Measurements from ENCODE around the gene CRKL.
"Not testable (repeated sequence)": the region's sequence is repeated elsewhere in the genome, so short reads cannot be mapped to it uniquely, and the experiment has no call there.

CRKL gene

DNA sequence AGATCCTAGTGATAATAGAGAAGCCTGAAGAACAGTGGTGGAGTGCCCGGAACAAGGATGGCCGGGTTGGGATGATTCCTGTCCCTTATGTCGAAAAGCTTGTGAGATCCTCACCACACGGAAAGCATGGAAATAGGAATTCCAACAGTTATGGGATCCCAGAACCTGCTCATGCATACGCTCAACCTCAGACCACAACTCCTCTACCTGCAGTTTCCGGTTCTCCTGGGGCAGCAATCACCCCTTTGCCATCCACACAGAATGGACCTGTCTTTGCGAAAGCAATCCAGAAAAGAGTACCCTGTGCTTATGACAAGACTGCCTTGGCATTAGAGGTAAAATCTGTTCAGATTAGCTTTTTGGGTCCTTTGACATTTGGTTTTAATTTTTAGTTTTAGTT is 16.7 kb downstream of the CRKL start:
- DNase-seq (no peak), ATAC-seq (replicated peaks) (no peak)
- H3K27me3 Mint-ChIP-seq = no peaks in the 10 kb centered on the region
- H3K4me1 Mint-ChIP-seq (ENCODE audit: low read depth in 2 of 2) = peaks cover 46 to 74% of the 10 kb centered on the region in 2 donors
- peak overlapping the region in 1 of 2 donors; percentile 74 for H3K27ac Mint-ChIP-seq
- H3K4me3 Mint-ChIP-seq = no peak overlapping the region
- no peaks in the 10 kb centered on the region for H3K9me3 Mint-ChIP-seq
- peaks cover 42% of the 10 kb centered on the region for H3K36me3 Mint-ChIP-seq (ENCODE audit: insufficient read depth)

DNA sequence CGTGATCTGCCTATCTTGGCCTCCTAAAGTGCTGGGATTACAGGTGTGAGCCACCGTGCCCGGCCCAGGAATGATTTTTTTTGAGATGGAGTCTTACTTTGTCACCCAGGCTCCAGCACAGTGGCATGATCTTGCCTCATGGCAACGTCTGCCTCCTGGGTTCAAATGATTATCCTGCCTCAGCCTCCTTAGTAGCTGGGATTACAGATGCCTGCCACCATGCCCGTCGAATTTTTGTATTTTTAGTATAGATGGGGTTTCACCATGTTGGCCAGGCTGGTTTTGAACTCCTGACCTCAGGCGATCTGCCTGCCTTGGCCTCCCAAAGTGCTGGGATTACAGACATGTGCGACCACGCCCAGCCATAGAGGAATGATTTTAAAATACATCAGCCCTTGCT is 17.8 kb downstream of the CRKL start:
- H3K27me3 Mint-ChIP-seq; H3K9me3 Mint-ChIP-seq; DNase-seq; H3K27ac Mint-ChIP-seq; ATAC-seq (replicated peaks): not testable (repeated sequence)
- Mint-ChIP-seq H3K36me3 (ENCODE audit: insufficient read depth) (peaks cover 53% of the 10 kb centered on the region), H3K4me1 (ENCODE audit: low read depth in 2 of 2) (peaks cover 46 to 72% of the 10 kb centered on the region in 2 donors), H3K4me3 (peak overlapping the region in 1 of 2 donors; percentile 22)

DNA sequence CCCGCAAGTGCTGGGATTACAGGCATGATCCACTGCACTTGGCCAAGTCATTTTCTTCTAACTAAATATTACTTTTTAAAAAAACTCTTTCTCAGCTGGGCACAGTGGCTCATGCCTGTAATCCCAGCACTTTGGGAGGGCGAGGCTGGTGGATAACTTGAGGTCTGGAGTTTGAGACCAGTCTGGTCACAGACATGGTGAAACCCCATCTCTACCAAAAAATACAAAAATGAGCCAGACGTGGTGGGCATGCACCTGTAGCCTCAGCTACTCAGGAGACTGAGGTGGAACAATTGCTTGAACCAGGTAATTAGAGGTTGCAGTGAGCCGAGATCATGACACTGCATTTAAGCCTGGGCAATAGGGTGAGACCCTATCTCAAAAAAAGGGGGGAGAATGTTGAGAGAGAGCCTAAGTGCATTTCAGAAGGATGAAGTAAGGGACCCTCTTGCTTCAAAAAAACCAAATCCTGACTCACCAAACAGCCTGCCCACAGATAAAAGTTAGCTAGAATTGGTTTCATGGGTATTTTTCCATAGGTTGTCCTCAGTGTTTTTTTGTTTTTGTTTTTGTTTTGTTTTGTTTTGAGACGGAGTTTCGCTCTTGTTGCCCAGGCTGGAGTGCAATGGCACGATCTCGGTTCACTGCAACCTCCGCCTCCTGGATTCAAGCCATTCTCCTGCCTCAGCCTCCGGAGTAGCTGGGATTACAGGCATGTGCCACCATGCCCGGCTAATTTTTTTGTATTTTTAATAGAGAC is 18.8 kb downstream of the CRKL start:
- H3K9me3 Mint-ChIP-seq; ATAC-seq (replicated peaks); H3K27me3 Mint-ChIP-seq; DNase-seq: not testable (repeated sequence)
- peaks cover 50 to 79% of the 10 kb centered on the region in 2 donors for H3K4me1 Mint-ChIP-seq (ENCODE audit: low read depth in 2 of 2)
- H3K36me3 Mint-ChIP-seq (ENCODE audit: insufficient read depth) = peaks cover 56% of the 10 kb centered on the region
- H3K4me3 Mint-ChIP-seq = peak overlapping the region; percentile 69
- H3K27ac Mint-ChIP-seq = peak overlapping the region in 1 of 2 donors; percentile 27

DNA sequence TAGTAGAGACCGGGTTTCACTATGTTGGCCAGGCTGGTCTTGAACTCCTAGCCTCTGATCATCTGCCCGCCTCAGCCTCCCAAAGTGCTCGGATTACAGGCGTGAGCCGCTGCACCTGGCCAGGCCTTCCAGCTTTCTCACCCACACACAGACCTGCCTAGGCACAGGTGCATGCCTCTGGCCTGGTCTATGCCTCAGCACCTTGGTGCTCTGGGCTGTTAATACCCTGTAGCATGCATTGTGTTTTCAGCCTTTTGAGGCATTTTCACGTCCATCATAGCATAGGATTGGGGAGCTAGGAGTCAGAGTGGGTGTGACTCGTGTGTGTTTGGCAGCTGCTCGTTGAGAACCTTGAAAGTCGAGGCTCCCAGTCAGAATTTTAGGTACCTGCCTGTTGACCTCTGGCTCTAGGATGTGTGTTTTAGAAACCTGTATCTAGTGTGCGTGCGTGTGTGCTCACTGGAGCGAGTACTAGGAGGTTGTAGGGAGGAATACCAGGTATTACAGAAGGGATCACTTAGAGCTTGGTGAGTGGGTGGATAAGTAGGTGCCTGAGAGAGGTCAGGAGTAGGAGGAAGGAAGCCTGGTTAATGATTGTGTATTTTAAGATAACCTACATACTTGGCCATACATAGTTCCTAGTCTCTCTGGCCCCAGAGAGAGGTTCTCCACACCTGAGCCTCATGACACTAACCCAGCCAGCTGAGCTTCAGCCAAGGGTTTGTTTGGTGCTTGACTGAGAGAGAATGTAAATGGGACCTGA is 20.0 kb downstream of the CRKL start:
- Mint-ChIP-seq H3K27ac (peak overlapping the region; percentile 15 to 27), H3K27me3 (no peaks in the 10 kb centered on the region), H3K36me3 (ENCODE audit: insufficient read depth) (peaks cover 60% of the 10 kb centered on the region), H3K4me3 (peak overlapping the region; percentile 69), H3K9me3 (no peaks in the 10 kb centered on the region), H3K4me1 (ENCODE audit: low read depth in 2 of 2) (peaks cover 52 to 81% of the 10 kb centered on the region in 2 donors)
- DNase-seq (no peak), ATAC-seq (replicated peaks) (no peak)

DNA sequence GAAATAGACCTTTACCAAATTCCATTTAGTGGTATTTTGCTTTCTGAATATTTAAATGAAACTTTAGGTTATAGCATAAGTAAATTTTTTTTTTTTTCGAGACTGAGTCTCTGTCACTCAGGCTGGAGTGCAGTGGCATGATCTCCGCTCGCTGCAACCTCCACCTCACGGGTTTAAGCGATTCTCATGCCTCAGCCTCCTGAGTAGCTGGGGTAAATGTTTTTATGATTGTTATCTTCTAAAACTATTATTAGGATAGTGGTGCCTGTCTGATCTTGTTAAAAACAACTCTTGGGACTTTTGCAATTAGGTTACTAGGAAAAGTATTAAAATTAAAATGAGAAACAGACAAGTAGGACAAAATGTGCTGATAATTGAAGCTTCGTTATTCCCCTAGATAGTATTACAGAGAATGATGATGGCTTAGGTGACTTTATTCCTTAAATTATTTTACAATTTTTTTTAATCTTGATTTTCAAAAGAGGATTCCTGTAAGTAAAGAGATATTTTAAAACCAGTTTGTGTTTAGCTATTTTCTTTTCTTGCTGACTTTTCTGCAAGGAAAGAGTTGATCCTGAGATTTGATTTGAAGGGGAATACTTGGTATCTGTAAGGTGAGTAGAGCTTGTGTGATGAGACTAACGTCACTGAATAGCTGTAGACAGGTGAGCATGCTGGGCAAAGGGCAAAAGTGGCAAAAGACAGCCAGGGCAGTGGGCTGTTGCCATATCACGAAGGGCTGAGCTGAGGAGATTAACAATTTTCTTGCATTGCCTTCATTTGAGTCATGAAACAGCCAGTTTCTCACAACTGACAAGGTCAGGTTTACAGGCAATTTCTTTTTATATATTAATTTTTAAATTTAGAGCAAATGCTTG is 20.8 kb downstream of the CRKL start:
- Mint-ChIP-seq H3K4me3 (peak overlapping the region; percentile 69), H3K27me3 (no peaks in the 10 kb centered on the region), H3K4me1 (ENCODE audit: low read depth in 2 of 2) (peaks cover 48 to 81% of the 10 kb centered on the region in 2 donors), H3K27ac (peak overlapping the region; percentile 16 to 27), H3K36me3 (ENCODE audit: insufficient read depth) (peaks cover 56% of the 10 kb centered on the region), H3K9me3 (no peaks in the 10 kb centered on the region)
- ATAC-seq (replicated peaks) (no peak), DNase-seq (no peak)

DNA sequence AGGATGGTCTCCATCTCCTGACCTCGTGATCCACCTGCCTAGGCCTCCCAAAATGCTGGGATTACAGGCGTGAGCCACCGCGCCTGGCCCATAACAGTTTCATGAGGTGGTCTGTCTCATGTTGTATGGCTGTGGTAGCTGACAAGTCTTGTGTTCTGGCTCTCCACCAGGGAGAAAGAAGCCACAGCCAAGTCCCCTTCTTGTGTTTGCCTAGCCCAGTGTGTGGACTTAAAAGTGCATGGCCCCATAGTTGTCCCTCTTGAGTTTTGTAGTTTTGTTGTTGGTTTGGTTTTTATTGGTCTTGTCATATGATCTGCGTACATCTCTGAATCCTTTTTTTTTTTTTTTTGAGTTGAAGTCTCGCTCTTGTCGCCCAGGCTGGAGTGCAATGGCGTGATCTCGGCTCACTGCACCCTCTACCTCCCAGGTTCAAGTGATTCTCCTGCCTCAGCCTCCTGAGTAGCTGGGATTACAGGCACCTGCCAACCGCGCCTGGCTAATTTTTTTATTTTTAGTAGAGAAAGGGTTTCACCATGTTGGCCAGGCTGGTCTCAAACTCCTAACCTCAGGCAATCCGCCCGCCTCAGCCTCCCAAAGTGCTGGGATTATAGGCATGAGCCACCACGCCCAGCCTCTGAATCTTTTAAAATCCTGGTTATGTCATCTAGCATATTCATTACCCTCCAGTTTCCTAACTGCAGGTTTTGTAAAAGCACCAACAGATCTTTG is 22.4 kb downstream of the CRKL start:
- not testable (repeated sequence) for ATAC-seq (replicated peaks); H3K27me3 Mint-ChIP-seq; DNase-seq; H3K9me3 Mint-ChIP-seq
- Mint-ChIP-seq H3K4me1 (ENCODE audit: low read depth in 2 of 2) (peaks cover 52 to 79% of the 10 kb centered on the region in 2 donors), H3K4me3 (peak overlapping the region; percentile 34 to 59), H3K36me3 (ENCODE audit: insufficient read depth) (peaks cover 43% of the 10 kb centered on the region), H3K27ac (peak overlapping the region; percentile 5)

DNA sequence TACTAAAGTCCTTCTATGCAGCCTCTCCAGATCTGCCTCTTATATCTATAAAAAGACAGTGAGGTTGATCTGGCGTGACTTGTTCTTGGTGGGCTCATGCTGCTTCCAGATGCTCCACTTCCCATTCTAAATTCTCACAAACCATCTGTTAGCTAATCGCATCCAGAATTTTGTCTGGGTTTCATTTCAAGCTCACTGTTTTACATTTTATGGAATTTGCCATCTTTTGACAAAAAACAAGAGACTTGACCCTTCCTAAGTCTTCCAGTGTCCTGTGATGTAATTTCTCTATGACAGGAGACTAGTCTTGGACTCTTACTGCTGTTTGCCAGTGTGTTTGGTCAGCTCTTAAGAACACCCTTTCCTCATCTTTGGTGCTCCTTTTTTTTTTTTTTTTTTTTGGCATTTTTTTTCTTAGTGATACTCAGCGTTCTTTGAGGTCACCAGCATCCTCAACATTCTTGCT is 23.0 kb downstream of the CRKL start:
- ATAC-seq (replicated peaks) (no peak), DNase-seq (no peak)
- Mint-ChIP-seq H3K4me3 (peak overlapping the region; percentile 34 to 59), H3K4me1 (ENCODE audit: low read depth in 2 of 2) (peaks cover 51 to 78% of the 10 kb centered on the region in 2 donors), H3K36me3 (ENCODE audit: insufficient read depth) (peaks cover 42% of the 10 kb centered on the region), H3K27ac (peak overlapping the region; percentile 5), H3K9me3 (no peaks in the 10 kb centered on the region), H3K27me3 (no peaks in the 10 kb centered on the region)

DNA sequence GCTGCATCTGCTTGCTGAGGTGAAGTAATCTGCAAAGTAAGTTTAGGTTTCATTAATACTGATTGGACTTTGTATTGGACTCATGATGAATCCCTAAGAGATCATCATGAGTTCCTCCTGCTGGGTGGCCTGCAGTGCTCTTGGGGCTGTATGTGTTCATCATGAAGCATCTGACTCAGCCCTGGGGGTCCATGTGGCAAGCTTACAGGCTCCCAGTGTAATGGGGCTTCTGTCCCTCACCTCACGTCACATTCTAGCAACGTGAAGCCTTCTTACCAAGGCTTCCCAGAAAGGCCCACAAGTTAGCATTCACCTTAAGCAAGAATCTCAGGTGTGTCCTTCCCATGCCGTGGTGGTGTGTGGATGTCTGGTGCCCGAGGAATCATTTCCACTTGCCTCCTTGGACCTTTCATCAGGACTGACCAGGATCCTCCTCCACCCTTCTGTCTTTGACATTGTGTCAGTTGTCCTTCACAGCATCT is 23.7 kb downstream of the CRKL start:
- Mint-ChIP-seq H3K27me3 (no peaks in the 10 kb centered on the region), H3K4me3 (peak overlapping the region; percentile 34 to 55), H3K36me3 (ENCODE audit: insufficient read depth) (peaks cover 35% of the 10 kb centered on the region), H3K4me1 (ENCODE audit: low read depth in 2 of 2) (peaks cover 58 to 79% of the 10 kb centered on the region in 2 donors), H3K27ac (peak overlapping the region; percentile 5 to 80), H3K9me3 (no peaks in the 10 kb centered on the region)
- ATAC-seq (replicated peaks) (no peak), DNase-seq (no peak)

DNA sequence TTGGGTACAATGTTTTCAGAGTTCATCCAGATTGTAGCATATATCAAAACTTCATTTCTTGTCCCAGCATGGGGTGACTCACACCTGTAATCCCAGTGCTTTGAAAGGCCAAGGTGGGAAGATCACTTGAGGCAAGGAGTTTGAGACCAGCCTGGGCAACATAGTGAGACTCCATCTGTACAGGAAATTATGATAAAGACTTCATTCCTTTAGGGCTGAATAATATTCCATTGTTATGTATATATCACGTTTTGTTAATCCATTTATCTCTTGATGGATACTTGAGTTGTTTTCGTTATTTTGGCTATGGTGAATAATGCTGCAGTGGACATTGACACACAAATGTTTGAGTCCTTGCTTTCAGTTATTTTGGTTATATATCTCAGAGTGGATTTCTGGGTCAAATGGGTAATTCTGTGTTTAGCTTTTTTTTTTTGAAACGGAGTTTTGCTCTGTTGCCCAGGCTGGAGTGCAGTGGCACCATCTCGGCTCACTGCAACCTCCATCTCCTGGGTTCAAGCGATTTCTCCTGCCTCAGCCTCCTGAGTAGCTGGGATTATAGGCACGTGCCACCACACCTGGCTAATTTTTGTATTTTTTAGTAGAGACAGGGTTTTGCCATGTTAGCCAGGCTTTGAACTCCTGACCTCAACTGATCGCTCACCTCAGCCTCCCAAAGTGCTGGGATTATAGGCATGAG is 25.1 kb downstream of the CRKL start:
- Mint-ChIP-seq H3K36me3 (ENCODE audit: insufficient read depth) (peaks cover 23% of the 10 kb centered on the region), H3K4me1 (ENCODE audit: low read depth in 2 of 2) (peaks cover 59 to 75% of the 10 kb centered on the region in 2 donors), H3K4me3 (peak overlapping the region; percentile 31 to 49), H3K27ac (peak overlapping the region; percentile 71 to 80)
- not testable (repeated sequence) for H3K27me3 Mint-ChIP-seq; DNase-seq; H3K9me3 Mint-ChIP-seq; ATAC-seq (replicated peaks)

DNA sequence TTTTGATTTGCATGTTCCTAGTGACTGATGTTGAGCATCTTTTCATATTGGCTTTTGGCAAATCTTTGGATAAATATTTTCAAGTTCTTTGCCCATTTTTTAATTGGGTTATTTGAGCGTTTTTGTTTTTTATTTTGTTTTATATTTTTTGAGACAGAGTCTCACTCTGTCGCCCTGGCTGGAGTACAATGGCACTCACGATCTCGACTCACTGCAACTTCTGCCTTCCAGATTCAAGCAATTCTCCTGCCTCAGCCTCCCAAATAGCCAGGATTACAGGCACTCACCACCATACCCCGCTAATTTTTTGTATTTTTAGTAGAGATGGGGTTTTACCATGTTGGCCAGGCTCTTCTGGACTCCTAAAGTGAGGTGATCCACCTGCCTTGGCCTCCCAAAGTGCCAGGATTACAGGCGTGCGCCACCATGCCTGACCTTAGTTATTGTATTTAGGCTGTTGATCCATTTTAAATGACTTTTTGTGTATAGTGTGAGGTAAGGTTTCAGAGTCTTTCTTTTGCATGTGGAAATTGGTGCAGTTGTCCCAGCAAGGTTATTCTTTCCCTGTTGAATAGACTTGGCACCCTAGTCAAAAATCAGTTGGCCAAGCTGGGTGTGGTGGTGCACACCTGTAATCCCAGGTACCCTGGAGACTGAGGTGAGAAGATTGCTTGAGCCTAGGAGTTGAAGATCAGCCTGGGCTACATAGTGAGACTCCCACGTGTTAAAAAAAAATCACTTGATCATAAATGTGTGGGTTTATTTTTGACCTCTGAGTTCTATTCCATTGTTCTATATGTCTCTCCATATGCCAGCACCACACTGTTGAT is 26.1 kb downstream of the CRKL start:
- peak overlapping the region; percentile 20 to 67 for H3K27ac Mint-ChIP-seq
- peaks cover 54 to 73% of the 10 kb centered on the region in 2 donors for H3K4me1 Mint-ChIP-seq (ENCODE audit: low read depth in 2 of 2)
- peaks cover 30% of the 10 kb centered on the region for H3K36me3 Mint-ChIP-seq (ENCODE audit: insufficient read depth)
- ATAC-seq (replicated peaks) (no peak), DNase-seq (no peak)
- peak overlapping the region in 1 of 2 donors; percentile 18 for H3K4me3 Mint-ChIP-seq
- no peaks in the 10 kb centered on the region for H3K27me3 Mint-ChIP-seq
- H3K9me3 Mint-ChIP-seq = no peaks in the 10 kb centered on the region

DNA sequence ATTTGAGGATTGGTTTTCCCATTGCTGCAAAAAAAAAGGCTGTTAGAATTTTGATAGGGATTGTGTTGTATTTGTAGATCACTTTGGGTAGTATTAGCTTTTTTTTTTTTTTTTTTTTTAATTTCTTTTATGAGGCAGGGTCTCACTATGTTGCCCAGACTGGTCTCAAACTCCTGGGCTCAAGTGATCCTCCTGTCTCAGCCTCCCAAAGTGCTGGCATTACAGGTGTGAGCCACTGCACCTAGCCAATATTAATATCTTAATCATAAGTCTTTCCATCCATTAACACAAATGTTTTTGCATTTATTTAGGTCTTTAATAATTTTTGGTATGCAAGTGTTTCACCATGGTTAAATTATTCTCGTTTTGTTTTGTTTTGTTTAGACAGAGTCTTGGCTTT is 26.8 kb downstream of the CRKL start:
- H3K27ac Mint-ChIP-seq = no peak overlapping the region
- H3K4me3 Mint-ChIP-seq = no peak overlapping the region
- no peak for ATAC-seq (replicated peaks)
- no peaks in the 10 kb centered on the region for H3K27me3 Mint-ChIP-seq
- no peak for DNase-seq
- no peaks in the 10 kb centered on the region for H3K9me3 Mint-ChIP-seq
- H3K36me3 Mint-ChIP-seq (ENCODE audit: insufficient read depth) = peaks cover 29% of the 10 kb centered on the region
- peaks cover 54 to 67% of the 10 kb centered on the region in 2 donors for H3K4me1 Mint-ChIP-seq (ENCODE audit: low read depth in 2 of 2)
